Keratinocyte (primary cell): ENCODE measurements around the gene PPP1R13L. TPM values are rescaled to one million over a fixed set of nuclear protein-coding genes. Genes with fewer than 3 reads are reported as not detected.

Experiments used
- DNase-seq: peaks from one replicate; pipeline ENCODE4 v3.0.0-alpha.2; 2011; ENCODE audit warnings: low read depth, missing footprints, low spot score
- FAIRE-seq: peaks from 2 replicates; lab custom pipeline; 2011; peaks lifted over from hg19 to GRCh38; lab: Jason Lieb, UNC
- H2AFZ ChIP-seq: 2 replicates; pipeline ENCODE4 v1.6.0; 2012; ENCODE audit warnings: low read length, control low read depth, inconsistent platforms; ENCODE audit not compliant: control insufficient read depth
- H3K27ac ChIP-seq: 2 replicates; pipeline ENCODE4 v1.5.1; 2011; ENCODE audit warnings: low read length; ENCODE audit not compliant: control insufficient read depth, insufficient read depth
- H3K27me3 ChIP-seq: 3 replicates; pipeline ENCODE4 v1.6.0; 2011; ENCODE audit warnings: low read length; ENCODE audit not compliant: control insufficient read depth, insufficient read depth; ENCODE audit errors: extremely low read depth
- H3K36me3 ChIP-seq, 2 experiments: 2 replicates in 1 of 2; 3 replicates in 1 of 2; pipeline ENCODE4 v1.5.1; 2011; ENCODE audit warnings: low read length in 2 of 2, mild to moderate bottlenecking in 1 of 2; ENCODE audit not compliant: control insufficient read depth in 2 of 2, insufficient read depth in 2 of 2; ENCODE audit errors: extremely low read depth in 1 of 2
- H3K4me1 ChIP-seq: 3 replicates; pipeline ENCODE4 v1.5.1; 2011; ENCODE audit warnings: low read length; ENCODE audit not compliant: control insufficient read depth, insufficient read depth; ENCODE audit errors: extremely low read depth
- H3K4me2 ChIP-seq: 3 replicates; pipeline ENCODE4 v1.6.0; 2011; ENCODE audit warnings: low read depth, low read length; ENCODE audit not compliant: control insufficient read depth, insufficient read depth; ENCODE audit errors: extremely low read depth
- H3K4me3 ChIP-seq, 3 experiments: fragments of 200-600 bp in 1 of 3; sonication (generic) in 1 of 3; 2 replicates in 2 of 3; 3 replicates in 1 of 3; pipeline ENCODE4 v1.5.1; 2011 to 2016; ENCODE audit warnings: low read length in 3 of 3, mild to moderate bottlenecking in 3 of 3, control low read depth in 2 of 3, inconsistent platforms in 1 of 3, low read depth in 1 of 3, mixed read lengths in 1 of 3, mixed run types in 1 of 3, moderate library complexity in 1 of 3; ENCODE audit not compliant: control insufficient read depth in 2 of 3, insufficient read depth in 2 of 3; ENCODE audit errors: extremely low read depth in 1 of 3
- H3K79me2 ChIP-seq: 2 replicates; pipeline ENCODE4 v1.6.0; 2012; ENCODE audit warnings: low read length; ENCODE audit not compliant: control insufficient read depth, insufficient read depth
- H3K9ac ChIP-seq: 3 replicates; pipeline ENCODE4 v1.6.0; 2011; ENCODE audit warnings: low read length; ENCODE audit not compliant: control insufficient read depth, insufficient read depth; ENCODE audit errors: extremely low read depth
- H3K9me1 ChIP-seq: 3 replicates; pipeline ENCODE4 v1.6.0; 2011; ENCODE audit warnings: low read length; ENCODE audit not compliant: control insufficient read depth, insufficient read depth; ENCODE audit errors: extremely low read depth
- H3K9me3 ChIP-seq: 2 replicates; pipeline ENCODE4 v1.5.1; 2012; ENCODE audit warnings: low read depth, low read length; ENCODE audit not compliant: control insufficient read depth
- H4K20me1 ChIP-seq: 3 replicates; pipeline ENCODE4 v1.6.0; 2011; ENCODE audit warnings: low read length; ENCODE audit not compliant: control insufficient read depth, insufficient read depth; ENCODE audit errors: extremely low read depth
- CTCF ChIP-seq, 3 experiments: IDR thresholded peaks in 1 of 3; conservative IDR thresholded peaks in 1 of 3; optimal IDR thresholded peaks in 1 of 3; 2 replicates in 2 of 3; 3 replicates in 1 of 3; pipeline versions ENCODE3 to v1.5.1; 2011; ENCODE audit warnings: low read length in 3 of 3, mild to moderate bottlenecking in 3 of 3, moderate library complexity in 2 of 3, control low read depth in 1 of 3, inconsistent platforms in 1 of 3; ENCODE audit not compliant: insufficient read depth in 2 of 3; ENCODE audit errors: extremely low read depth in 1 of 3
- EZH2 ChIP-seq: IDR thresholded peaks from one replicate; pipeline ENCODE4 v1.6.1; 2012; ENCODE audit warnings: inconsistent platforms, mild to moderate bottlenecking, low read length, moderate library complexity
- dilution Hi-C: fragments of 300-500 bp; cut with MboI; formaldehyde crosslinking; loops from one replicate; pipeline ENCODE4 v1.7.0; 2020; ENCODE audit warnings: low sequenced_read_pairs; ENCODE audit not compliant: extremely low pct_ligation_motif_present
- polyA plus RNA-seq, 5 experiments: library from polyadenylated mRNA; depleted of rRNA in 3 of 5; stranded (reverse) in 3 of 5; stranded (forward) in 1 of 5; unstranded in 1 of 5; fragments of >200 nt; gene quantifications; 1 replicate in 1 of 5; 2 replicates in 3 of 5; 3 replicates in 1 of 5; pipeline versions ENCODE4 v1.2.1 to v1.2.3, GENCODE V29; 2011 to 2012; ENCODE audit warnings: missing spikeins in 2 of 5, low read depth in 1 of 5, low replicate concordance in 1 of 5

Gene PPP1R13L
- polyA plus RNA-seq, 1 donor (not counting 4 experiments of a cell fraction or from before 2014, with no cell fraction given): 31.2 TPM

- dilution Hi-C loops: no loop called here
- Histone ChIP-seq H3K4me1 (peaks cover 8% of the 10 kb centered on the region), H2AFZ (no peak overlapping the region), H3K9me3 (no peaks in the 10 kb centered on the region), H3K27me3 (no peaks in the 10 kb centered on the region), H3K36me3 (peaks cover 10 to 26% of the 10 kb centered on the region in 2 experiments), H4K20me1 (no peaks in the 10 kb centered on the region), H3K4me2 (no peak overlapping the region), H3K9ac (no peak overlapping the region), H3K27ac (no peak overlapping the region), H3K4me3 (no peak overlapping the region), H3K9me1 (no peaks in the 10 kb centered on the region), H3K79me2 (peaks cover 29% of the 10 kb centered on the region)
- DNase-seq (no peak), FAIRE-seq (no peak)
- TF ChIP-seq CTCF (optimal IDR thresholded peaks at IDR 0.05 in 1 of 3, IDR thresholded peaks at IDR 0.05 in 1 of 3, conservative IDR thresholded peaks at IDR 0.05 in 1 of 3; ENCODE audit: extremely low read depth in 1 of 3, insufficient read depth in 2 of 3, low read length in 3 of 3) (no peak), EZH2 (no peak)
Observed at GRCh38 chr19:45409557-45409920, 4.7 kb upstream of the PPP1R13L start.

GRCh38 chr19:45408830-45409556 lies 4.1 kb upstream of the PPP1R13L start:
- H3K4me2 ChIP-seq: no peak overlapping the region
- DNase-seq (no peak), FAIRE-seq (no peak)
- TF ChIP-seq CTCF (optimal IDR thresholded peaks at IDR 0.05 in 1 of 3, IDR thresholded peaks at IDR 0.05 in 1 of 3, conservative IDR thresholded peaks at IDR 0.05 in 1 of 3; ENCODE audit: extremely low read depth in 1 of 3, insufficient read depth in 2 of 3, low read length in 3 of 3): no peak
- no peak for TF ChIP-seq EZH2
- H3K27me3 ChIP-seq: no peaks in the 10 kb centered on the region
- peaks cover 8% of the 10 kb centered on the region for H3K4me1 ChIP-seq
- no peaks in the 10 kb centered on the region for H3K9me3 ChIP-seq
- H3K27ac ChIP-seq: no peak overlapping the region
- H2AFZ ChIP-seq: no peak overlapping the region
- H3K9me1 ChIP-seq: no peaks in the 10 kb centered on the region
- H4K20me1 ChIP-seq: no peaks in the 10 kb centered on the region
- H3K79me2 ChIP-seq: peaks cover 32% of the 10 kb centered on the region
- H3K4me3 ChIP-seq: no peak overlapping the region
- peaks cover 9 to 21% of the 10 kb centered on the region in 2 experiments for H3K36me3 ChIP-seq
- H3K9ac ChIP-seq: no peak overlapping the region
- dilution Hi-C loops: no loop called here
